ENCODE results near the gene PLB1. TPM values are rescaled to one million over a fixed set of nuclear protein-coding genes. Genes with fewer than 3 reads are reported as not detected.

The PLB1 gene
- total RNA-seq, 1 donor from 2014 or later, result 2.5 TPM

DNA sequence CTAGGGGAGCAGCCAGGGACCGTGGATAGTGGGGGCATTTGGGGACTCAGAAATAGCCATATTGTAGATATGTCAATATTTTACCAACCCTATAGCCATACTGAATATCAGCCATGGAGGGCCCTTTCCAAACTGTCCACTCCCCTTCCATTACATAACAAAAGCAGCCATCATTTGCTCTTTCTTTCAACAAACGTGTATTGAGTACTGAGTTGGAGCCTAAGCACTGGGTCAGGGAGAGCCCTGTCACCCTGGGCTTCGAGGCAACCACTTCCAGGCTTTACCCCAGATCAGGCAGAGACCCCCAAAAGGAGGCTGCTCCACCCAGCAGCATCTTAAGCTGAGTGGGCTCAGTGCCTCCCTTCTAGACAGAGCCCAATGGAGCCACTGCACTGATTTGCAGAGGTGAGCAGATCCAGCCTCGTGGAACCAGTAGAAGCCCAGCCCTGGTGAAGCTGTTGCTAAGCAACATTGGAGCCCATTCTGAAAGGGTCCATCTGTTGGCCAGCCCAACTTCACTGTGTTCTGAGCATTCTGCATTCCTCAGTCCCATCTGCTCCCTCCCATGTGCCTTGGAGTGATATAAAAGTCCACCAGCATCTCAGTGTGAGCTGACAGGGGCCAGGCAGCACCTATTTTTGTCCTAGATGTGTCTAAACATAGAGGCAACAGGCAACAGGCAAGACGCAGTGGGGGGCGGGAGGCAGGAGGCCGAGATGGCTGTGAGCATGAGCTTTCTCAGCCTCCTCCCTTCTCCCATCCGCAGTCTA, 112.1 kb downstream of the PLB1 start:
- TF ChIP-seq, protein P1, sequence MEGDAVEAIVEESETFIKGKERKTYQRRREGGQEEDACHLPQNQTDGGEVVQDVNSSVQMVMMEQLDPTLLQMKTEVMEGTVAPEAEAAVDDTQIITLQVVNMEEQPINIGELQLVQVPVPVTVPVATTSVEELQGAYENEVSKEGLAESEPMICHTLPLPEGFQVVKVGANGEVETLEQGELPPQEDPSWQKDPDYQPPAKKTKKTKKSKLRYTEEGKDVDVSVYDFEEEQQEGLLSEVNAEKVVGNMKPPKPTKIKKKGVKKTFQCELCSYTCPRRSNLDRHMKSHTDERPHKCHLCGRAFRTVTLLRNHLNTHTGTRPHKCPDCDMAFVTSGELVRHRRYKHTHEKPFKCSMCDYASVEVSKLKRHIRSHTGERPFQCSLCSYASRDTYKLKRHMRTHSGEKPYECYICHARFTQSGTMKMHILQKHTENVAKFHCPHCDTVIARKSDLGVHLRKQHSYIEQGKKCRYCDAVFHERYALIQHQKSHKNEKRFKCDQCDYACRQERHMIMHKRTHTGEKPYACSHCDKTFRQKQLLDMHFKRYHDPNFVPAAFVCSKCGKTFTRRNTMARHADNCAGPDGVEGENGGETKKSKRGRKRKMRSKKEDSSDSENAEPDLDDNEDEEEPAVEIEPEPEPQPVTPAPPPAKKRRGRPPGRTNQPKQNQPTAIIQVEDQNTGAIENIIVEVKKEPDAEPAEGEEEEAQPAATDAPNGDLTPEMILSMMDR (IDR thresholded peaks at IDR 0.05), result no peak
- peak in 1 of 2 donors; percentile 35 for TF ChIP-seq POLR2AphosphoS5 (IDR thresholded peaks at IDR 0.05; ENCODE audit: insufficient read depth in 1 of 2, low read depth in 1 of 2)
- intact Hi-C loops (cut with DNase I), result no loop called here
- no peak for DNase-seq (ENCODE audit: extremely low spot score in 2 of 2)
- H3K4me3 ChIP-seq, result no peak overlapping the region
- H3K27me3 ChIP-seq, result no peaks in the 10 kb centered on the region
- no peaks in the 10 kb centered on the region for H3K36me3 ChIP-seq
- H3K9me3 ChIP-seq, result no peaks in the 10 kb centered on the region
- H3K27ac ChIP-seq, result peak overlapping the region; percentile 75
- peaks cover 25% of the 10 kb centered on the region for H3K4me1 ChIP-seq

DNA sequence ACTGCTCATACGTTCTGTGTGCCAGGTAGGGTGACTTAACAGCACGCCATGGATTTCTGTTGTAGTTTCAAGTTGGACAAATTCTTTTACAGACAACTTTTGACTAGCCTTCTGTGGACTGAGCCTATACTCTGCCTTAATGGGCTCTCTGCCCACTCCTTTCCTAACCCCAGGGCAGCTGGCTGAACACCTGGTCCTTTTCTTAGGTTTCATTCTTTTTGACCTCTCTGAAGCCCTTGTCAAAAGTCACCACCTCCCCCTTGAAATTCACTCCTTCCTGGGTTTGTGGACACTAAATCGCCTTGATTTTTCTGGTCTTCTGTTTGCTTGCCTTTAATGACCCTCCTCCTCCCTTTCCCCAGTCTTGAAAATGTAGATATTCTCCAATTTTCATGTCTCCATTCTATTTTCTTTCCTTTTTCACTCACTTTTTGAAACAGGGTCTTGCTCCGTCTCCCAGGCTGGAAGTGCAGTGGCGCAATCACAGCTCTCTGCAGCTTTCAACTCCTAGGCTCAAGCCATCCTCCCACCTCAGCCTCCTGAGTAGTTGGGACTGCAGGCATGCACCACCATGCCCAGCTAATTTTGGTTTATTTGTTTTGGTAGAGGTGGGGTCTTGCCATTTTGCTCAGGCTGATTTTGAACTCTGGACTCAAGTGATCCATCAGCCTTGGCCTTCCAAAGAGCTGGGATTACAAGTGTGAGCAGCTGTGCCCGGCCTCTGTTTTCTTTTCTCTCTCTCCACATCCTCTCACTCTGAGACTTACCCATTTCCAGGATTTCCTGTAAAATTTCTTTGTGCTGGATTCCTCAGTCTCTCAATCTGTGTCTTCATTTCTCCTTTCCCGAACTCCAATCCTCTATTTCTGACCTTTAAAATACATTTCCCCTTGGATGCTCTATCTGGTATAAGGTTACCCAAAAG, 112.9 kb downstream of the PLB1 start:
- peaks cover 29% of the 10 kb centered on the region for H3K4me1 ChIP-seq
- no peaks in the 10 kb centered on the region for H3K36me3 ChIP-seq
- no peak overlapping the region for H3K4me3 ChIP-seq
- no peak for DNase-seq (ENCODE audit: extremely low spot score in 2 of 2)
- no peaks in the 10 kb centered on the region for H3K9me3 ChIP-seq
- peak overlapping the region; percentile 23 for H3K27ac ChIP-seq
- TF ChIP-seq POLR2A (IDR thresholded peaks at IDR 0.05) (no peak), POLR2AphosphoS5 (IDR thresholded peaks at IDR 0.05; ENCODE audit: insufficient read depth in 1 of 2, low read depth in 1 of 2) (no peak)
- TF ChIP-seq, protein P1 (IDR thresholded peaks at IDR 0.05), result no peak
- intact Hi-C loops (cut with DNase I), result no loop called here
- no peaks in the 10 kb centered on the region for H3K27me3 ChIP-seq

DNA sequence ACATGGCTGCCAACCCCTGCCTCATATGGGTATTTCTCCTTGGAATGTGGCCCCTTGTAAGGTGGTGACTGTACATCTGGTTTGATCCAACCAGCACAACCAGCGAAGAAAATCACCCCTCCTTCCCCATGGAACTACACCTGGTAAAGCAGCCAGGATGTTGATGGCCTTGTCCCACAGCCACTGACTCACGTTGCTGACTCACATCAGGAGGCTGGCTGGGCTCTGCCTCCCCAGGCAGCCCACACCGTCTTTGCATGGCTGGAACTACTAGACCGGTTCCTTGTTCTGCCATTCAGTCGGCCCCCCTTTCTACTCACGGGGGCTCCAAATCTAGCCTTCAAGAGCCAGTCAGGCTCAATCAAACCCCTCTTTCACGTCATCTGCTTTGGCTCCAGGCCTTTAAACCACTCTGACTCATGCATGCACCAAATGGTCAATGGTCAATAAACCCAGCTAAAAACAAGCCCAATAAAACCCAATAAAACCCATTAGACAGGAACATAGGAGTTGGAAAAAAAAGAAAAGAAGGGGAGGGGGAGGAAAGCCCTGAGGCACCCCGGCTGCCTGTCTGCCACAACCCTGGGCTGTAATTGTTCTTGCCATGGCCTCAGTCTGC, 114.8 kb downstream of the PLB1 start:
- TF ChIP-seq, protein P1 (IDR thresholded peaks at IDR 0.05), result no peak
- TF ChIP-seq POLR2A (IDR thresholded peaks at IDR 0.05) (no peak), POLR2AphosphoS5 (IDR thresholded peaks at IDR 0.05; ENCODE audit: insufficient read depth in 1 of 2, low read depth in 1 of 2) (peak; percentile 82)
- Histone ChIP-seq H3K4me3 (no peak overlapping the region), H3K27me3 (no peaks in the 10 kb centered on the region), H3K27ac (peak overlapping the region; percentile 64), H3K9me3 (no peaks in the 10 kb centered on the region), H3K4me1 (peaks cover 27% of the 10 kb centered on the region), H3K36me3 (no peaks in the 10 kb centered on the region)
- peak in 1 of 2 donors; percentile 94 for DNase-seq (ENCODE audit: extremely low spot score in 2 of 2)
- intact Hi-C loops (cut with DNase I), result no loop called here

DNA sequence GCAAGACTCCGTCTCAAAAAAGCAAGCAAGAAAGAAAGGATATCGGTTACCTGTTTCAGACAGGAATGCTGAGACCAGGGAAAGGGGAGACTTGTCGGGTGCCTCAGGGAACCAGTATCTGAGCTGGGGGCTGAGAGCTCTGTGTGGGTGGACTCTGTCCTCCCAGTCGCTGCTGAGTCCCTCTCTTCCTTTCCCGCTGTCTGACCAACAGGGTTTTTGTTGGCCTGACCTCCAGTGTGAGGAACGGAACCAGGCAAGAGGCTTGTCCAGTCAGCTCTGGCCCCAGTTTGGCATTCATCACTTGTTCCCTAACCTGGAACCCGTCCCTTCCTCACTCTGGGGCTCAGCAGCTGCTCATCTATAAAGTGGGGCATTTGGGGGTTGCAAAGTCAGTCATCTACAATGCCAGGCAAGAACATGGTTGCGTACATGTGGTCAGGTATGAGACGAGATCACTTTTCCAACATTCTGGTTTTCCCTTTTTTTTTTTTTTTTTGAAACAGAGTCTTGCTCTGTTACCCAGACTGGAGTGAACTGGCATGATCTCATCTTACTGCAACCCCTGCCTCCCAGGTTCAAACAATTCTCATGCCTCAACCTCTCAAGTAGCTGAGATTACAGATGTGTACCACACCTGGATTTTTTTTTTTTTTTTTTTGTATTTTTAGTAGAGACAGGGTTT, 116.4 kb downstream of the PLB1 start:
- Histone ChIP-seq H3K27ac (no peak overlapping the region), H3K36me3 (no peaks in the 10 kb centered on the region), H3K4me1 (peaks cover 27% of the 10 kb centered on the region), H3K4me3 (no peak overlapping the region), H3K9me3 (no peaks in the 10 kb centered on the region), H3K27me3 (no peaks in the 10 kb centered on the region)
- no peak for DNase-seq (ENCODE audit: extremely low spot score in 2 of 2)
- intact Hi-C loops (cut with DNase I), result no loop called here
- TF ChIP-seq POLR2A (IDR thresholded peaks at IDR 0.05), result no peak
- TF ChIP-seq, protein P1 (IDR thresholded peaks at IDR 0.05), result no peak
- TF ChIP-seq POLR2AphosphoS5 (IDR thresholded peaks at IDR 0.05; ENCODE audit: insufficient read depth in 1 of 2, low read depth in 1 of 2), result no peak
